ENCODE results near the gene VEZF1.
A peak's percentile ranks its signal among the peaks of the same experiment; 100 is the strongest.

VEZF1 gene

GRCh38 chr17:57953219-57953618 lies 34.8 kb downstream of the VEZF1 start:
- Histone ChIP-seq H3K4me2 (ENCODE audit: low read length) (no peak overlapping the region), H3K4me1 (ENCODE audit: low read length) (peaks cover 49% of the 10 kb centered on the region), H3K4me3 (ENCODE audit: low read length) (no peak overlapping the region), H3K27me3 (ENCODE audit: low read depth, low read length) (peaks cover 60% of the 10 kb centered on the region), H4K20me1 (ENCODE audit: insufficient read depth, low read length) (peaks cover 9% of the 10 kb centered on the region; the same call in 1 of the 2 replicates), H3K9me3 (ENCODE audit: insufficient read depth, low read length) (no peaks in the 10 kb centered on the region), H3K36me3 (replicated peaks; ENCODE audit: low read depth, low read length) (no peaks in the 10 kb centered on the region), H3K9ac (ENCODE audit: low read length) (no peak overlapping the region), H2AFZ (ENCODE audit: low read depth, low read length) (no peak overlapping the region), H3K27ac (ENCODE audit: low read length) (no peak overlapping the region), H3K79me2 (ENCODE audit: low read length) (no peaks in the 10 kb centered on the region)
- TF ChIP-seq EZH2phosphoT487 (IDR thresholded peaks at IDR 0.05; ENCODE audit: low read depth), result no peak
- TF ChIP-seq CTCF (IDR thresholded peaks at IDR 0.05; ENCODE audit: low read depth, low read length), result no peak

- no peaks in the 10 kb centered on the region for H3K36me3 ChIP-seq (replicated peaks; ENCODE audit: low read depth, low read length)
- no peak overlapping the region for H2AFZ ChIP-seq (ENCODE audit: low read depth, low read length)
- H3K27ac ChIP-seq (ENCODE audit: low read length), result no peak overlapping the region
- no peaks in the 10 kb centered on the region for H4K20me1 ChIP-seq (ENCODE audit: insufficient read depth, low read length)
- no peak overlapping the region for H3K4me2 ChIP-seq (ENCODE audit: low read length)
- H3K79me2 ChIP-seq (ENCODE audit: low read length), result no peaks in the 10 kb centered on the region
- no peak overlapping the region for H3K4me3 ChIP-seq (ENCODE audit: low read length)
- no peak overlapping the region for H3K9ac ChIP-seq (ENCODE audit: low read length)
- TF ChIP-seq EZH2phosphoT487 (IDR thresholded peaks at IDR 0.05; ENCODE audit: low read depth) (no peak), CTCF (IDR thresholded peaks at IDR 0.05; ENCODE audit: low read depth, low read length) (no peak)
- peaks cover 58% of the 10 kb centered on the region for H3K4me1 ChIP-seq (ENCODE audit: low read length)
- no peaks in the 10 kb centered on the region for H3K9me3 ChIP-seq (ENCODE audit: insufficient read depth, low read length)
- peaks cover 47% of the 10 kb centered on the region for H3K27me3 ChIP-seq (ENCODE audit: low read depth, low read length)
Observed at GRCh38 chr17:57949649-57950048, 38.4 kb downstream of the VEZF1 start.

GRCh38 chr17:57948555-57949420 lies 39.3 kb downstream of the VEZF1 start:
- Histone ChIP-seq H3K27ac (ENCODE audit: low read length) (no peak overlapping the region), H3K4me2 (ENCODE audit: low read length) (peak overlapping the region; percentile 8; the same call in 1 of the 2 replicates), H3K9ac (ENCODE audit: low read length) (no peak overlapping the region), H3K27me3 (ENCODE audit: low read depth, low read length) (peaks cover 43% of the 10 kb centered on the region), H4K20me1 (ENCODE audit: insufficient read depth, low read length) (no peaks in the 10 kb centered on the region), H3K36me3 (replicated peaks; ENCODE audit: low read depth, low read length) (no peaks in the 10 kb centered on the region), H3K4me1 (ENCODE audit: low read length) (peaks cover 53% of the 10 kb centered on the region), H2AFZ (ENCODE audit: low read depth, low read length) (no peak overlapping the region), H3K9me3 (ENCODE audit: insufficient read depth, low read length) (no peaks in the 10 kb centered on the region), H3K79me2 (ENCODE audit: low read length) (no peaks in the 10 kb centered on the region), H3K4me3 (ENCODE audit: low read length) (no peak overlapping the region)
- TF ChIP-seq EZH2phosphoT487 (IDR thresholded peaks at IDR 0.05; ENCODE audit: low read depth) (no peak), CTCF (IDR thresholded peaks at IDR 0.05; ENCODE audit: low read depth, low read length) (peak; percentile 28)

GRCh38 chr17:57948169-57948554 lies 39.9 kb downstream of the VEZF1 start:
- no peaks in the 10 kb centered on the region for H3K36me3 ChIP-seq (replicated peaks; ENCODE audit: low read depth, low read length)
- no peaks in the 10 kb centered on the region for H3K9me3 ChIP-seq (ENCODE audit: insufficient read depth, low read length)
- H3K27me3 ChIP-seq (ENCODE audit: low read depth, low read length), result peaks cover 43% of the 10 kb centered on the region
- H3K4me3 ChIP-seq (ENCODE audit: low read length), result no peak overlapping the region
- no peaks in the 10 kb centered on the region for H3K79me2 ChIP-seq (ENCODE audit: low read length)
- H4K20me1 ChIP-seq (ENCODE audit: insufficient read depth, low read length), result no peaks in the 10 kb centered on the region
- peak overlapping the region; percentile 8; the same call in 1 of the 2 replicates for H3K4me2 ChIP-seq (ENCODE audit: low read length)
- no peak overlapping the region for H2AFZ ChIP-seq (ENCODE audit: low read depth, low read length)
- no peak for TF ChIP-seq EZH2phosphoT487 (IDR thresholded peaks at IDR 0.05; ENCODE audit: low read depth)
- TF ChIP-seq CTCF (IDR thresholded peaks at IDR 0.05; ENCODE audit: low read depth, low read length), result no peak
- H3K9ac ChIP-seq (ENCODE audit: low read length), result no peak overlapping the region
- no peak overlapping the region for H3K27ac ChIP-seq (ENCODE audit: low read length)
- H3K4me1 ChIP-seq (ENCODE audit: low read length), result peaks cover 59% of the 10 kb centered on the region

Data from OCI-LY3 (cell line).